Measurements from ENCODE around the gene CPTP. TPM values are rescaled to one million over a fixed set of nuclear protein-coding genes. Genes with fewer than 3 reads are reported as not detected.
A peak's percentile ranks its signal among the peaks of the same experiment; 100 is the strongest.
"Not testable (repeated sequence)": the region's sequence is repeated elsewhere in the genome, so short reads cannot be mapped to it uniquely, and the experiment has no call there.

The CPTP gene
- total RNA-seq, 4 donors from 2014 or later: 15.4 to 44.9 (median 31.5) TPM

DNA sequence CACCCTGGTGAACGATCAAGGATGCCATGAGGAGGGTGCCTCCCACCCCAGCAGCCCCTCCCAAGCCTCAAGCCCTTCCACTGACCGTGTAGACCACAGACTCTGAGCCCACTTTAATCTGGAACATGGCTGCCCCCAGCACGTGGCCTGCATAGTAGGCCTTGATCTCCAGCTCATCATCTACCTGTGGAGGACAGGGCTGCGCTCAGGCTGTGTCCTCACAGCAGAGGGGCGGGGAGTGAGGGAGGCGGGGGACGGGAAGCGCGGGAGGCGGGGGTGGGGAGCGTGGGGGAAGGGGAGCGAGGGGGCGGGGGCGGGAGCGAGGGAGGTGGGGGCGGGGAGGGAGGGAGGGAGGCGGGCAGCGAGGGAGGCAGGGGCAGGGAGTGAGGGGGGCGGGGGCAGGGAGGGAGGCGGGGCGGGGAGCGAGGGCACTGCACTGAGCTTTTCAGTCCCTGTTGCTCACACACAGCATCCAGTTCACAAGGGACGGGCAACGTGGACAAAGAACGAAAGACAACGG is 9.1 kb upstream of the CPTP start:
- no peak overlapping the region for H3K4me3 ChIP-seq
- H3K27ac ChIP-seq (replicated peaks in 1 of 4): peak overlapping the region; percentile 80 to 84 (median 84)
- H3K9me3 ChIP-seq: no peaks in the 10 kb centered on the region
- WGBS: 71% methylated on average over 12 of the region's 26 CpGs
- intact Hi-C loops (cut with DNase I): no loop called here
- no peaks in the 10 kb centered on the region for H3K27me3 ChIP-seq
- H3K4me1 ChIP-seq: peaks cover 13 to 60% (median 56%) of the 10 kb centered on the region in 4 donors
- TF ChIP-seq POLR2A (IDR thresholded peaks at IDR 0.05; ENCODE audit: low read depth): no peak
- TF ChIP-seq EP300 (IDR thresholded peaks at IDR 0.05): no peak
- no peak for TF ChIP-seq POLR2AphosphoS5 (IDR thresholded peaks at IDR 0.05)
- TF ChIP-seq, protein P1, sequence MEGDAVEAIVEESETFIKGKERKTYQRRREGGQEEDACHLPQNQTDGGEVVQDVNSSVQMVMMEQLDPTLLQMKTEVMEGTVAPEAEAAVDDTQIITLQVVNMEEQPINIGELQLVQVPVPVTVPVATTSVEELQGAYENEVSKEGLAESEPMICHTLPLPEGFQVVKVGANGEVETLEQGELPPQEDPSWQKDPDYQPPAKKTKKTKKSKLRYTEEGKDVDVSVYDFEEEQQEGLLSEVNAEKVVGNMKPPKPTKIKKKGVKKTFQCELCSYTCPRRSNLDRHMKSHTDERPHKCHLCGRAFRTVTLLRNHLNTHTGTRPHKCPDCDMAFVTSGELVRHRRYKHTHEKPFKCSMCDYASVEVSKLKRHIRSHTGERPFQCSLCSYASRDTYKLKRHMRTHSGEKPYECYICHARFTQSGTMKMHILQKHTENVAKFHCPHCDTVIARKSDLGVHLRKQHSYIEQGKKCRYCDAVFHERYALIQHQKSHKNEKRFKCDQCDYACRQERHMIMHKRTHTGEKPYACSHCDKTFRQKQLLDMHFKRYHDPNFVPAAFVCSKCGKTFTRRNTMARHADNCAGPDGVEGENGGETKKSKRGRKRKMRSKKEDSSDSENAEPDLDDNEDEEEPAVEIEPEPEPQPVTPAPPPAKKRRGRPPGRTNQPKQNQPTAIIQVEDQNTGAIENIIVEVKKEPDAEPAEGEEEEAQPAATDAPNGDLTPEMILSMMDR (IDR thresholded peaks at IDR 0.05): no peak
- no peak for DNase-seq (ENCODE audit: extremely low spot score)
- peaks cover 46 to 80% (median 71%) of the 10 kb centered on the region in 4 donors for H3K36me3 ChIP-seq

DNA sequence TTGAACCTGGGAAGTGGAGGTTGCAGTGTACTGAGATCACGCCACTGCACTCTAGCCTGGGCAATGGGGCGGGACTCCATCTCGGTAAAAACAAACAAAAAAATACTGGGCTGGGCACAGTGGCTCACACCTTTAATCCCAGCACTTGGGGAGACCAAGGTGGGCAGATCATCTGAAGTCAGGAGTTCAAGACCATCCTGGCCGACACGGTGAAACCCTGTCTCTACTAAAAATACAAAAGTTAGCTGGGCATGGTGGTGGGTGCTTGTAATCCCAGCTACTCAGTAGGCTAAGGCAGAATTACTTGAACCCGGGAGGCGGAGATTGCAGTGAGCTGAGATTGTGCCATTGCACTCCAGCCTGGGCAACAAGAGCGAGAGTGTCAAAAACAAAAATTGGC is 8.4 kb upstream of the CPTP start:
- intact Hi-C loops (cut with DNase I); H3K9me3 ChIP-seq; H3K4me3 ChIP-seq; DNase-seq (ENCODE audit: extremely low spot score); H3K27me3 ChIP-seq: not testable (repeated sequence)
- peaks cover 17 to 67% (median 62%) of the 10 kb centered on the region in 4 donors for H3K4me1 ChIP-seq
- WGBS: 88% methylated on average over 8 of the region's 8 CpGs
- H3K27ac ChIP-seq (replicated peaks in 1 of 4): peak overlapping the region; percentile 80 to 84 (median 84)
- H3K36me3 ChIP-seq: peaks cover 42 to 80% (median 69%) of the 10 kb centered on the region in 4 donors

DNA sequence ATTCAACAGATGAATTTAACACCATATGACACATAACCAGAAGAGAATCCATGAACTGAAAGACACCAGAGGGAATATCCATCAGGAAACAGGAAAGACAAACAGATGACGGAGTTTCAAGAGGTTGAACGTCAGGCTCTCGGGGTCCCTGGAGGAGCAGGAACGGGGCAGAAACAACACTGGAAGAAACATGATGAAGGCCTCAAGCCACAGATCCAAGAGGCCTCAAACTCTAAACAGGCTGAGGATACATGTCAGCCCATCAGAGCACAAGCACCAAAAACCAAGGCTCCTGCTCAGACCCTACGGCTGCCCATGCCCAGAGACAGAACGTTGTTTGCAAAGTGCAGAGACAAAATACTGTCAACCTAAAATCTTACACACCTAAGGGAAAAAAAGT is 7.2 kb upstream of the CPTP start:
- intact Hi-C loops (cut with DNase I): no loop called here
- peaks cover 28 to 79% (median 74%) of the 10 kb centered on the region in 4 donors for H3K4me1 ChIP-seq
- no peak for TF ChIP-seq POLR2AphosphoS5 (IDR thresholded peaks at IDR 0.05)
- TF ChIP-seq, protein P1 (IDR thresholded peaks at IDR 0.05): no peak
- no peak for TF ChIP-seq POLR2A (IDR thresholded peaks at IDR 0.05; ENCODE audit: low read depth)
- no peak for TF ChIP-seq EP300 (IDR thresholded peaks at IDR 0.05)
- H3K27me3 ChIP-seq: no peaks in the 10 kb centered on the region
- no peak for DNase-seq (ENCODE audit: extremely low spot score)
- H3K27ac ChIP-seq (replicated peaks in 1 of 4): peak overlapping the region; percentile 80 to 84 (median 84)
- no peaks in the 10 kb centered on the region for H3K9me3 ChIP-seq
- H3K4me3 ChIP-seq: no peak overlapping the region
- WGBS: 75% methylated on average over 6 of the region's 6 CpGs
- peaks cover 31 to 77% (median 60%) of the 10 kb centered on the region in 4 donors for H3K36me3 ChIP-seq

DNA sequence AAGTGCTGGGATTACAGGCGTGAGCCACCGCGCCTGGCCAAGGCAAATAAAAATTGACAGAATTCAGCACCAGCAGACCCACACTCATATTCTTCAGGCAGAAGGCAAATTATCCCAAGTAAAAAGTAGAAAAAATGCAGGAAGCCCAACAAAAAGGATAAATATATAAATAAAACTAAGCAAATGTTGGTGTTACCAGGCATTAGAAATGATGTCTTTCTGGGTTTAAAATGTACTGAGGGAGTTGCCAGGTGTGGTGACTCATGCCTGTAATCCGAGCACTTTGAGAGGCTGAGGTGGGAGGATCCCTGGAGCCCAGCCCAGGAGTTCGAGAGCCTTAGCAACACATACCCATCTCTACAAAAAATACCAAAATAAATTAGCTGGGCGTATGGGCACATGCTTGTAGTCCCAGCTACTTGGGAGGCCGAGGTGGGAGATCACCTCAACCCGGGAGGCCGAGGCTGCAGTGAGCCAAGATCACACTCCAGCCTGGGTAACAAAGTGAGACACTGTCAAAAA is 6.4 kb upstream of the CPTP start:
- Histone ChIP-seq H3K9me3 (no peaks in the 10 kb centered on the region), H3K4me3 (no peak overlapping the region), H3K36me3 (peaks cover 23 to 73% (median 52%) of the 10 kb centered on the region in 4 donors), H3K4me1 (peaks cover 35 to 87% (median 82%) of the 10 kb centered on the region in 4 donors), H3K27me3 (no peaks in the 10 kb centered on the region), H3K27ac (replicated peaks in 1 of 4) (peak overlapping the region; percentile 80 to 84 (median 84))
- TF ChIP-seq POLR2AphosphoS5 (IDR thresholded peaks at IDR 0.05) (peak; percentile 72), POLR2A (IDR thresholded peaks at IDR 0.05; ENCODE audit: low read depth) (no peak), EP300 (IDR thresholded peaks at IDR 0.05) (no peak)
- TF ChIP-seq, protein P1 (IDR thresholded peaks at IDR 0.05): no peak
- intact Hi-C loops (cut with DNase I): no loop called here
- 36% methylated on average over 9 of the region's 9 CpGs for WGBS
- peak; percentile 98 for DNase-seq (ENCODE audit: extremely low spot score)

DNA sequence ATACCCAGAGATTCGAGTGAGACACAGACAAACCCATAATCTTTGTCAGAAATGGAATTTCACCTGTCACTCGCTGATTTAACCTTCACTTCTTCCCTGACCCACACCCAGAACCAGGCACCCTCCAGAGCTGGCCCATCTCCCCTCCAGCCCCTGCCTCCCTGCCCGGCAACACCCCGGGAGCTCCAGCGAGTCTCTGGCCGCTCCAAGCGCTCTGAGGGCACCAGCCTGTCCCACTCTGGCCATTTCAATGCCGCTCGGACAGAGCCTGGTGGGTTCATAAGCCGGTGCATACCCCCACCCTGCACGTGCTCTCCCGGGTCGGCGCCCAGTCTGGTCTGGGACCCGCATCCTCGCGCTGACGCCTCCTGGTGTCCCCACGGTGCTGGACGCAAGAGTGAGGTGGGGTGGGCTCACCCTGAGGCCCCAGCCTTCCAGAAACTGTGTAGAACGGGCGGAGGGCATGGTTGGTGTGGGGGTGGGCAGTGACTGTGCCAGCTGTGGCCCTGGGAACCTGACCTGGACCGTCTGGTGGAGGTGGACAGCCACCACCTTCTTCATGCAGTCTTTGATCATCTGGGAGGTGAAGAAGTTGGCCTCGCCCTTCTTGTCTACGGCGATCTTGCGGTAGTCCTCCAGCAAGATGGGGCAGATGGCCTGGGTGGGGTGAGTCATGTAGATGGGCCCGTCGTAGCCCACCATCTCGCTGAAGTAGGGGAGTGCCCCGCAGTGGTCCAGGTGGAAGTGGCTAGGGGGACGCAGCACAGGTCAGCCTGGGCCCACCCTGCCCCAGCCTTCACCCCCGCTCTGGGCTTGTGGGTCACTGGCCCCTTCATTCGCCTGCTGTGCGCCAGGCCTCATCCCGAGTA is 5.6 kb upstream of the CPTP start:
- H3K9me3 ChIP-seq: no peaks in the 10 kb centered on the region
- TF ChIP-seq, protein P1 (IDR thresholded peaks at IDR 0.05): no peak
- H3K36me3 ChIP-seq: peaks cover 15 to 65% (median 44%) of the 10 kb centered on the region in 4 donors
- WGBS: 84% methylated on average over 16 of the region's 36 CpGs
- peaks cover 40 to 95% (median 90%) of the 10 kb centered on the region in 4 donors for H3K4me1 ChIP-seq
- DNase-seq (ENCODE audit: extremely low spot score): no peak
- H3K27me3 ChIP-seq: no peaks in the 10 kb centered on the region
- no peak overlapping the region for H3K4me3 ChIP-seq
- H3K27ac ChIP-seq (replicated peaks in 1 of 4): peak overlapping the region; percentile 80 to 84 (median 84)
- intact Hi-C loops (cut with DNase I): no loop called here

Data from esophagus muscularis mucosa (tissue), 4 donors.